Inflammatory macrophage (primary cell): Measurements from ENCODE around the gene OSBPL5.
A peak's percentile ranks its signal among the peaks of the same experiment; 100 is the strongest.

Experiments
- DNase-seq, 2 donors: peaks; one replicate each; pipeline ENCODE4 v3.0.0-alpha.2; 2020 to 2022

OSBPL5 gene

GRCh38 chr11:3197878-3198528, 32.9 kb upstream of the OSBPL5 start:
- no peak for DNase-seq

GRCh38 chr11:3197044-3197695, 32.1 kb upstream of the OSBPL5 start:
- no peak for DNase-seq

- no peak for DNase-seq
Observed at GRCh38 chr11:3196161-3197043, 31.3 kb upstream of the OSBPL5 start.

GRCh38 chr11:3195251-3196160, 30.4 kb upstream of the OSBPL5 start:
- peak; percentile 50 to 65 for DNase-seq

- DNase-seq, result no peak
Observed at GRCh38 chr11:3194016-3194816, 29.1 kb upstream of the OSBPL5 start.

GRCh38 chr11:3193373-3194015, 28.4 kb upstream of the OSBPL5 start:
- DNase-seq, result no peak

GRCh38 chr11:3192511-3193372, 27.6 kb upstream of the OSBPL5 start:
- no peak for DNase-seq

- no peak for DNase-seq
Observed at GRCh38 chr11:3191586-3192324, 26.6 kb upstream of the OSBPL5 start.

GRCh38 chr11:3190600-3190999, 25.5 kb upstream of the OSBPL5 start:
- no peak for DNase-seq

- DNase-seq, result no peak
Observed at GRCh38 chr11:3189886-3190583, 24.9 kb upstream of the OSBPL5 start.

GRCh38 chr11:3189196-3189843, 24.2 kb upstream of the OSBPL5 start:
- DNase-seq, result no peak

GRCh38 chr11:3188496-3189195, 23.5 kb upstream of the OSBPL5 start:
- no peak for DNase-seq

GRCh38 chr11:3186166-3186953, 21.2 kb upstream of the OSBPL5 start:
- DNase-seq, result no peak

GRCh38 chr11:3184732-3185347, 19.7 kb upstream of the OSBPL5 start:
- peak; percentile 20 to 63 for DNase-seq

- DNase-seq, result no peak
Observed at GRCh38 chr11:3183523-3183922, 18.4 kb upstream of the OSBPL5 start.

- DNase-seq, result no peak
Observed at GRCh38 chr11:3182462-3182852, 17.3 kb upstream of the OSBPL5 start.
